ENCODE measurements around the gene LDLRAD4. TPM values are rescaled to one million over a fixed set of nuclear protein-coding genes. Genes with fewer than 3 reads are reported as not detected.

LDLRAD4 gene
- total and polyA plus RNA-seq, 9 of the 15 experiments (the other 6 are each of a cell fraction or from before 2014, with no cell fraction given), result 0.01 TPM; not detected in 8

DNA sequence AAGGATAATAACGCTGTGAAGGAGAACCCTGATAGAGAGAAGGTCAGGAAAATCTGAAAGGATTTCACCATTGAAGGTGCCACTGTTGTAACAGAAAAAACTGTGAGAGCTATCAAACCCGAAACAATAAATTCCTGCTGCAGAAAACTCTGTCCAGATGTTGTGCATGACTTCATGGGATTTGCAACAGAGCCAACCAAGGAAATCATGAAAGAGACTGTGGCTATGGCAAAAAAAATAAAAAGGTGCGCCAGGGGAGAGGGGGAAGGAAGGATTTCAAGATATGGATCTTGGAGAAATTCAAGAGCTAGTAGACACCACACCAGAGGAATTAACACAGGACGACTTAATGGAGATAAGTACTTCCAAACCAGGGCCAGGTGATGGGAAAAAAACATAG lies 88.0 kb downstream of the LDLRAD4 start (continued):
- TF ChIP-seq, protein P1, sequence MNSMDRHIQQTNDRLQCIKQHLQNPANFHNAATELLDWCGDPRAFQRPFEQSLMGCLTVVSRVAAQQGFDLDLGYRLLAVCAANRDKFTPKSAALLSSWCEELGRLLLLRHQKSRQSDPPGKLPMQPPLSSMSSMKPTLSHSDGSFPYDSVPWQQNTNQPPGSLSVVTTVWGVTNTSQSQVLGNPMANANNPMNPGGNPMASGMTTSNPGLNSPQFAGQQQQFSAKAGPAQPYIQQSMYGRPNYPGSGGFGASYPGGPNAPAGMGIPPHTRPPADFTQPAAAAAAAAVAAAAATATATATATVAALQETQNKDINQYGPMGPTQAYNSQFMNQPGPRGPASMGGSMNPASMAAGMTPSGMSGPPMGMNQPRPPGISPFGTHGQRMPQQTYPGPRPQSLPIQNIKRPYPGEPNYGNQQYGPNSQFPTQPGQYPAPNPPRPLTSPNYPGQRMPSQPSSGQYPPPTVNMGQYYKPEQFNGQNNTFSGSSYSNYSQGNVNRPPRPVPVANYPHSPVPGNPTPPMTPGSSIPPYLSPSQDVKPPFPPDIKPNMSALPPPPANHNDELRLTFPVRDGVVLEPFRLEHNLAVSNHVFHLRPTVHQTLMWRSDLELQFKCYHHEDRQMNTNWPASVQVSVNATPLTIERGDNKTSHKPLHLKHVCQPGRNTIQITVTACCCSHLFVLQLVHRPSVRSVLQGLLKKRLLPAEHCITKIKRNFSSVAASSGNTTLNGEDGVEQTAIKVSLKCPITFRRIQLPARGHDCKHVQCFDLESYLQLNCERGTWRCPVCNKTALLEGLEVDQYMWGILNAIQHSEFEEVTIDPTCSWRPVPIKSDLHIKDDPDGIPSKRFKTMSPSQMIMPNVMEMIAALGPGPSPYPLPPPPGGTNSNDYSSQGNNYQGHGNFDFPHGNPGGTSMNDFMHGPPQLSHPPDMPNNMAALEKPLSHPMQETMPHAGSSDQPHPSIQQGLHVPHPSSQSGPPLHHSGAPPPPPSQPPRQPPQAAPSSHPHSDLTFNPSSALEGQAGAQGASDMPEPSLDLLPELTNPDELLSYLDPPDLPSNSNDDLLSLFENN (IDR thresholded peaks at IDR 0.05; ENCODE audit: low read depth in 2 of 2, low read length in 2 of 2), result no peak

DNA sequence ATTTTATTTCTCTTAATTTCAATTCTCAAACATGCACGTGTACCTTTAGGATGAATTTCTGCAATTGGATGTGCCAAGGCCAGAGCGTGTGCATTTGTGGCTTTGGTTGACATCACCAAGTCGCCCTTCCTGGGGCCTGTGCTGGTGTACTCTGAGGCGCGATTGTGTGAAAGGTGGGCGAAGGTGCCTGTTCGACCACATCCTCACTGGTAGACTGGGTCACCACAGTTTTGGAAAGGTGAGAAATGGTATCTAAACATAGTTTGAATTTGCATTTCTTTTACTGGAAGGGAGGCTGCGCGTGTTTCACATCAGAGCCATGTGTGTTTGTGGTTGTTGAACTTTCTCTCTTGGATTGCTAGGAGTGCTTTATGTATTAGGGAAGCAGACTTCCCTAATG lies 89.8 kb downstream of the LDLRAD4 start:
- peaks cover 2 to 5% of the 10 kb centered on the region in 2 experiments; a peak in 1 of 5 replicates for H3K27me3 ChIP-seq (ENCODE audit: control insufficient read depth in 2 of 2, insufficient read depth in 2 of 2, low read length in 2 of 2)
- no peaks in the 10 kb centered on the region for H3K79me2 ChIP-seq (ENCODE audit: control insufficient read depth, insufficient read depth, low read length)
- no peaks in the 10 kb centered on the region for H3K4me1 ChIP-seq (replicated peaks in 1 of 2; ENCODE audit: control insufficient read depth in 2 of 2, insufficient read depth in 2 of 2, low read length in 2 of 2)
- H3K4me2 ChIP-seq (ENCODE audit: insufficient read depth, low read length), result no peak overlapping the region
- in situ Hi-C loops (cut with MboI), result no loop called here
- no peaks in the 10 kb centered on the region for H3K36me3 ChIP-seq (ENCODE audit: control insufficient read depth, insufficient read depth, low read length)
- BruUV-seq (replicated peaks), result no TSS peak
- no peak for TF ChIP-seq MYBL2 (IDR thresholded peaks at IDR 0.05; ENCODE audit: low read depth)
- TF ChIP-seq MYBL2 (CRISPR knock-in tag; IDR thresholded peaks at IDR 0.05; ENCODE audit: borderline replicate concordance), result no peak
- TF ChIP-seq, protein P2, sequence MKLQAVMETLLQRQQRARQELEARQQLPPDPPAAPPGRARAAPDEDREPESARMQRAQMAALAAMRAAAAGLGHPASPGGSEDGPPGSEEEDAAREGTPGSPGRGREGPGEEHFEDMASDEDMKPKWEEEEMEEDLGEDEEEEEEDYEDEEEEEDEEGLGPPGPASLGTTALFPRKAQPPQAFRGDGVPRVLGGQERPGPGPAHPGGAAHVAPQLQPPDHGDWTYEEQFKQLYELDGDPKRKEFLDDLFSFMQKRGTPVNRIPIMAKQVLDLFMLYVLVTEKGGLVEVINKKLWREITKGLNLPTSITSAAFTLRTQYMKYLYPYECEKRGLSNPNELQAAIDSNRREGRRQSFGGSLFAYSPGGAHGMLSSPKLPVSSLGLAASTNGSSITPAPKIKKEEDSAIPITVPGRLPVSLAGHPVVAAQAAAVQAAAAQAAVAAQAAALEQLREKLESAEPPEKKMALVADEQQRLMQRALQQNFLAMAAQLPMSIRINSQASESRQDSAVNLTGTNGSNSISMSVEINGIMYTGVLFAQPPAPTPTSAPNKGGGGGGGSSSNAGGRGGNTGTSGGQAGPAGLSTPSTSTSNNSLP (IDR thresholded peaks at IDR 0.05; ENCODE audit: borderline replicate concordance, low read depth, low read length), result no peak
- TF ChIP-seq ZNF311 (CRISPR knock-in tag; IDR thresholded peaks at IDR 0.05), result no peak
- no peak for TF ChIP-seq FOXK1 (CRISPR knock-in tag; IDR thresholded peaks at IDR 0.05; ENCODE audit: borderline replicate concordance)
- no peak for TF ChIP-seq HNRNPL (IDR thresholded peaks at IDR 0.05; ENCODE audit: low read depth, low read length)
- TF ChIP-seq ARNT (IDR thresholded peaks at IDR 0.05), result no peak
- 0% methylated on average over 9 of the region's 9 CpGs for WGBS (ENCODE audit: insufficient coverage, low coverage, missing lambda C conversion rate)
- H3K9ac ChIP-seq (ENCODE audit: insufficient read depth in 1 of 2, low read depth in 2 of 2, low read length in 2 of 2), result no peak overlapping the region
- no peak for FAIRE-seq
- no peaks in the 10 kb centered on the region for H3K9me3 ChIP-seq (replicated peaks; ENCODE audit: control insufficient read depth, insufficient read depth, low read depth, low read length)
- no peak for ATAC-seq
- H3K9me1 ChIP-seq (ENCODE audit: control insufficient read depth, insufficient read depth, low read length), result no peaks in the 10 kb centered on the region
- H4K20me1 ChIP-seq (replicated peaks; ENCODE audit: control insufficient read depth, insufficient read depth, low read length), result no peaks in the 10 kb centered on the region
- no peak for DNase-seq (ENCODE audit: extremely low read depth in 1 of 4, low spot score in 3 of 4)
- ChIA-PET POLR2A (no interaction called here), CTCF (ENCODE audit: low intra/inter-chr PET ratio) (no interaction called here)
- no peak overlapping the region for H2AFZ ChIP-seq (ENCODE audit: low read depth, low read length)
- no peak overlapping the region for H3K27ac ChIP-seq (ENCODE audit: extremely low read depth, low read depth, low read length)
- no peak overlapping the region for H3K4me3 ChIP-seq
- intact Hi-C loops (cut with micrococcal nuclease), result no loop called here

Data from K562 (cell line).